K562 treated with DMSO at 1 percent for 4 hours (cell line): ENCODE measurements around the gene DPRX. TPM values are rescaled to one million over a fixed set of nuclear protein-coding genes. Genes with fewer than 3 reads are reported as not detected.

Experiments
- total RNA-seq: library from RNA; unstranded; fragments of 300-600 nt; gene quantifications from 2 replicates; pipeline ENCODE4 v1.2.3, GENCODE V29; 2022; ENCODE audit not compliant: insufficient read depth

DPRX gene
- total RNA-seq = not detected in 2 replicates

GRCh38 chr19:53631949-53632407 is at the start of gene DPRX:
TSS of gene DPRX (plus strand) at chr19:53631999. CDS start at chr19:53632107, 108 bp downstream.

Other genes starting within 250 kb of the DPRX start
- gene ZNF765, start 236.8 kb upstream of the DPRX start, total RNA-seq = 2.5 and 3.8 TPM in 2 replicates
- 6.4 and 7.6 TPM in 2 replicates for gene ZNF761, start 200.0 kb upstream of the DPRX start, total RNA-seq
- 2.3 and 2.8 TPM in 2 replicates for gene ZNF813, start 164.3 kb upstream of the DPRX start, total RNA-seq
- 3.3 and 4.2 TPM in 2 replicates for gene ZNF331, start 93.9 kb upstream of the DPRX start, total RNA-seq
- not detected in 2 replicates for gene NLRP12, start 192.3 kb downstream of the DPRX start, total RNA-seq
- 31.9 and 42.1 TPM in 2 replicates for gene MYADM, start 235.9 kb downstream of the DPRX start, total RNA-seq